Measurements from ENCODE around the gene PCYT2. TPM values are rescaled to one million over a fixed set of nuclear protein-coding genes. Genes with fewer than 3 reads are reported as not detected.
"Not testable (repeated sequence)": the region's sequence is repeated elsewhere in the genome, so short reads cannot be mapped to it uniquely, and the experiment has no call there.

Gene PCYT2
- total RNA-seq, 2 donors from 2014 or later: 51.4 to 69.2 TPM

GRCh38 chr17:81954131-81955057 lies 43.2 kb upstream of the PCYT2 start:
- TF ChIP-seq CTCF (IDR thresholded peaks at IDR 0.05): no peak
- no peak for TF ChIP-seq POLR2AphosphoS5 (IDR thresholded peaks at IDR 0.05)
- TF ChIP-seq POLR2A (IDR thresholded peaks at IDR 0.05): no peak
- Histone ChIP-seq H3K4me3 (no peak overlapping the region), H3K9me3 (no peaks in the 10 kb centered on the region), H3K36me3 (no peaks in the 10 kb centered on the region), H3K27me3 (replicated peaks; ENCODE audit: insufficient read depth) (peaks cover 2% of the 10 kb centered on the region), H3K27ac (no peak overlapping the region), H3K4me1 (replicated peaks) (no peaks in the 10 kb centered on the region)
- intact Hi-C loops (cut with DNase I): no loop called here
- DNase-seq (ENCODE audit: low spot score): no peak
- 88% methylated on average over 19 of the region's 19 CpGs for WGBS

- WGBS: 77% methylated on average over 5 of the region's 5 CpGs
- H3K4me3 ChIP-seq; H3K4me1 ChIP-seq (replicated peaks); H3K9me3 ChIP-seq; H3K27me3 ChIP-seq (replicated peaks; ENCODE audit: insufficient read depth); intact Hi-C loops (cut with DNase I); H3K27ac ChIP-seq; H3K36me3 ChIP-seq; DNase-seq (ENCODE audit: low spot score): not testable (repeated sequence)
Measured at GRCh38 chr17:81953443-81953842, 42.2 kb upstream of the PCYT2 start.

- Histone ChIP-seq H3K27me3 (replicated peaks; ENCODE audit: insufficient read depth) (peaks cover 2% of the 10 kb centered on the region), H3K9me3 (no peaks in the 10 kb centered on the region), H3K4me3 (no peak overlapping the region), H3K27ac (no peak overlapping the region), H3K36me3 (no peaks in the 10 kb centered on the region), H3K4me1 (replicated peaks) (no peaks in the 10 kb centered on the region)
- intact Hi-C loops (cut with DNase I): no loop called here
- TF ChIP-seq POLR2A (IDR thresholded peaks at IDR 0.05) (no peak), CTCF (IDR thresholded peaks at IDR 0.05) (no peak), POLR2AphosphoS5 (IDR thresholded peaks at IDR 0.05) (no peak)
- DNase-seq (ENCODE audit: low spot score): no peak
- 68% methylated on average over 13 of the region's 16 CpGs for WGBS
Measured at GRCh38 chr17:81952792-81953228, 41.6 kb upstream of the PCYT2 start.

GRCh38 chr17:81951785-81952684 lies 40.8 kb upstream of the PCYT2 start:
- 49% methylated on average over 13 of the region's 13 CpGs for WGBS
- H3K36me3 ChIP-seq: no peaks in the 10 kb centered on the region
- H3K27ac ChIP-seq: no peak overlapping the region
- no peak overlapping the region for H3K4me3 ChIP-seq
- intact Hi-C loops (cut with DNase I): no loop called here
- H3K9me3 ChIP-seq: no peaks in the 10 kb centered on the region
- DNase-seq (ENCODE audit: low spot score): no peak
- peaks cover 2% of the 10 kb centered on the region for H3K27me3 ChIP-seq (replicated peaks; ENCODE audit: insufficient read depth)
- no peaks in the 10 kb centered on the region for H3K4me1 ChIP-seq (replicated peaks)
- no peak for TF ChIP-seq POLR2AphosphoS5 (IDR thresholded peaks at IDR 0.05)
- no peak for TF ChIP-seq POLR2A (IDR thresholded peaks at IDR 0.05)
- no peak for TF ChIP-seq CTCF (IDR thresholded peaks at IDR 0.05)

GRCh38 chr17:81950501-81950900 lies 39.3 kb upstream of the PCYT2 start:
- Histone ChIP-seq H3K27ac (no peak overlapping the region), H3K36me3 (no peaks in the 10 kb centered on the region), H3K4me1 (replicated peaks) (no peaks in the 10 kb centered on the region), H3K4me3 (no peak overlapping the region), H3K27me3 (replicated peaks; ENCODE audit: insufficient read depth) (no peaks in the 10 kb centered on the region), H3K9me3 (no peaks in the 10 kb centered on the region)
- intact Hi-C loops (cut with DNase I): no loop called here
- 75% methylated on average over 15 of the region's 15 CpGs for WGBS
- DNase-seq (ENCODE audit: low spot score): no peak
- no peak for TF ChIP-seq POLR2AphosphoS5 (IDR thresholded peaks at IDR 0.05)
- no peak for TF ChIP-seq CTCF (IDR thresholded peaks at IDR 0.05)
- no peak for TF ChIP-seq POLR2A (IDR thresholded peaks at IDR 0.05)

Data from prostate gland (tissue), 2 donors.